HepG2 (cell line): ENCODE results near the gene SMAP1. TPM values are rescaled to one million over a fixed set of nuclear protein-coding genes. Genes with fewer than 3 reads are reported as not detected.
A peak's percentile ranks its signal among the peaks of the same experiment; 100 is the strongest.

Experiments used
- ATAC-seq: fragments of 200-7000 bp; cut with Tn5 transposase; 3 replicates; pipeline ENCODE4 v1.9.1; 2020; ENCODE audit warnings: mild to moderate bottlenecking, moderate library complexity
- BruUV-seq: library from RNA; stranded (reverse); fragments of 400-500 nt; replicated peaks from 2 replicates; lab custom pipeline; 2021; lab: Mats Ljungman, UMichigan
- CTCF ChIA-PET: fragments of 300-600 bp; formaldehyde crosslinking; extraction: SDS; loops from one replicate; lab custom pipeline; 2021; ENCODE audit warnings: low total read pairs, inconsistent platforms, low intra/inter-chr PET ratio; lab: Yijun Ruan, JAX
- POLR2A ChIA-PET: fragments of 350-600 bp; sonication (Branson Sonifier 250); formaldehyde crosslinking; loops from one replicate; lab custom pipeline; 2020; ENCODE audit warnings: antibody characterized with exemption, inconsistent platforms; lab: Yijun Ruan, JAX
- DNase-seq: peaks from one replicate; pipeline ENCODE4 v3.0.0-alpha.2; 2015; ENCODE audit warnings: low spot score
- FAIRE-seq: peaks from 3 replicates; lab custom pipeline; 2011; peaks lifted over from hg19 to GRCh38; lab: Jason Lieb, UNC
- H2AFZ ChIP-seq: one replicate; pipeline ENCODE4 v1.6.1; 2011; ENCODE audit warnings: low read length, inconsistent platforms
- H3K27ac ChIP-seq: fragments of 300-600 bp; 3 replicates; pipeline ENCODE4 v1.8.0; 2011; ENCODE audit warnings: mixed run types, mild to moderate bottlenecking, mixed read lengths, low read length, inconsistent platforms; ENCODE audit not compliant: insufficient read depth; ENCODE audit errors: extremely low read length
- H3K27me3 ChIP-seq, 2 experiments: fragments of 200-600 bp in 1 of 2; 2 replicates in 1 of 2; 3 replicates in 1 of 2; pipeline versions ENCODE4 v1.6.0 to v1.8.0; 2011; ENCODE audit warnings: low read length in 2 of 2, mild to moderate bottlenecking in 2 of 2, moderate library complexity in 2 of 2, inconsistent platforms in 1 of 2; ENCODE audit not compliant: insufficient read depth in 2 of 2, control insufficient read depth in 1 of 2
- H3K36me3 ChIP-seq, 2 experiments: fragments of 200-600 bp in 1 of 2; replicated peaks in 1 of 2; 2 replicates in 1 of 2; 3 replicates in 1 of 2; pipeline versions ENCODE4 v1.5.1 to v1.8.0; 2011; ENCODE audit warnings: low read length in 2 of 2, inconsistent platforms in 1 of 2; ENCODE audit not compliant: insufficient read depth in 2 of 2, control insufficient read depth in 1 of 2
- H3K4me1 ChIP-seq: 2 replicates; pipeline ENCODE4 v1.5.1; 2012; ENCODE audit warnings: low read length, inconsistent platforms; ENCODE audit not compliant: insufficient read depth
- H3K4me2 ChIP-seq: 2 replicates; pipeline ENCODE4 v1.6.0; 2011; ENCODE audit warnings: low read depth, low read length, inconsistent platforms
- H3K4me3 ChIP-seq, 3 experiments: fragments of 200-600 bp in 1 of 3; sonication (generic), shearing (Covaris generic) in 1 of 3; replicated peaks in 1 of 3; 2 replicates each; pipeline ENCODE4 v1.5.1; 2011 to 2016; ENCODE audit warnings: low read length in 3 of 3, inconsistent platforms in 2 of 3, low read depth in 2 of 3, mild to moderate bottlenecking in 2 of 3, control low read depth in 1 of 3, mixed read lengths in 1 of 3; ENCODE audit not compliant: insufficient read depth in 1 of 3
- H3K79me2 ChIP-seq: one replicate; pipeline ENCODE4 v1.6.1; 2011; ENCODE audit warnings: low read length, inconsistent platforms; ENCODE audit not compliant: insufficient read depth
- H3K9ac ChIP-seq: 2 replicates; pipeline ENCODE4 v1.6.0; 2011; ENCODE audit warnings: mild to moderate bottlenecking, low read depth, low read length, inconsistent platforms; ENCODE audit not compliant: insufficient read depth
- H3K9me3 ChIP-seq: 2 replicates; pipeline ENCODE4 v1.5.1; 2012; ENCODE audit warnings: mild to moderate bottlenecking, low read length
- H4K20me1 ChIP-seq: 2 replicates; pipeline ENCODE4 v1.6.0; 2011; ENCODE audit warnings: inconsistent platforms, mild to moderate bottlenecking, low read length, moderate library complexity; ENCODE audit not compliant: insufficient read depth
- ARID5B ChIP-seq: IDR thresholded peaks from 2 replicates; pipeline ENCODE4 v1.4.0; 2020; ENCODE audit warnings: mild to moderate bottlenecking, missing genetic modification reagents
- DR1 ChIP-seq: sonication (generic); formaldehyde crosslinking; IDR thresholded peaks from 2 replicates; pipeline ENCODE4 v1.8.0; 2021; ENCODE audit warnings: mild to moderate bottlenecking, missing genetic modification reagents, inconsistent platforms
- FOXJ3 ChIP-seq: sonication (generic); formaldehyde crosslinking; IDR thresholded peaks from 2 replicates; pipeline ENCODE4 v1.4.0; 2020; ENCODE audit warnings: missing genetic modification reagents, mild to moderate bottlenecking, borderline replicate concordance
- GATAD2A ChIP-seq: IDR thresholded peaks from 2 replicates; pipeline ENCODE4 v1.6.1; 2016
- HCFC1 ChIP-seq: fragments of 150-350 bp; IDR thresholded peaks from 2 replicates; pipeline ENCODE4 v1.6.1; 2014; ENCODE audit warnings: low read depth, low read length
- HOMEZ ChIP-seq: IDR thresholded peaks from 2 replicates; pipeline ENCODE4 v1.6.1; 2016; ENCODE audit warnings: low read depth
- HOXD1 ChIP-seq: sonication (generic); formaldehyde crosslinking; IDR thresholded peaks from 2 replicates; pipeline ENCODE4 v1.5.0; 2020; ENCODE audit warnings: missing genetic modification reagents
- KDM6A ChIP-seq: IDR thresholded peaks from 2 replicates; pipeline ENCODE4 v1.6.1; 2016; ENCODE audit warnings: low read depth
- NCOR1 ChIP-seq: fragments of 200-600 bp; sonication (generic); IDR thresholded peaks from 2 replicates; pipeline ENCODE4 v1.7.0; 2017; ENCODE audit warnings: antibody characterized with exemption, low read length, borderline replicate concordance
- NONO ChIP-seq, 2 experiments: fragments of 450-650 bp in 1 of 2; sonication (generic) in 1 of 2; formaldehyde crosslinking in 1 of 2; IDR thresholded peaks in 1 of 2; conservative IDR thresholded peaks in 1 of 2; 2 replicates each; pipeline versions ENCODE4 v1.6.1 to v1.8.0; 2017 to 2022; ENCODE audit warnings: mild to moderate bottlenecking in 1 of 2, missing genetic modification reagents in 1 of 2, moderate library complexity in 1 of 2
- NR2C2 ChIP-seq: sonication (generic); formaldehyde crosslinking; IDR thresholded peaks from 2 replicates; pipeline ENCODE4 v1.4.0; 2020; ENCODE audit warnings: missing genetic modification reagents, mild to moderate bottlenecking, moderate library complexity, borderline replicate concordance
- whole genome bisulfite sequencing: methylation state at CpG from one replicate; pipeline ENCODE4 v1.1.6; 2017; ENCODE audit warnings: low lambda C conversion rate; 5-methylcytosine and 5-hydroxymethylcytosine counted together
- in situ Hi-C: cut with HindIII; loops from 2 replicates; pipeline ENCODE4 v1.10.0; 2017; ENCODE audit warnings: low pct_unique_long_range_greater_than_20kb; ENCODE audit not compliant: extremely low pct_ligation_motif_present
- intact Hi-C: fragments of 100-400 bp; cut with micrococcal nuclease; formaldehyde crosslinking; loops from one replicate; pipeline ENCODE4 v1.10.0; 2022; ENCODE audit not compliant: unreplicated experiment
- polyA plus RNA-seq, 8 experiments: library from polyadenylated mRNA; depleted of rRNA in 3 of 8; stranded (reverse) in 7 of 8; unstranded in 1 of 8; fragments of >200 nt; fragmentation: Illumina TruSeq in 4 of 8; extraction: Trizol in 4 of 8; gene quantifications; 2 replicates each; pipeline versions ENCODE4 v1.2.1 to v1.2.3, GENCODE V29; 2011 to 2016; ENCODE audit warnings: low read depth in 4 of 8, missing spikeins in 1 of 8, mixed read lengths in 1 of 8; ENCODE audit not compliant: insufficient read depth in 1 of 8
- total RNA-seq, 5 experiments: library from RNA; depleted of rRNA; stranded (reverse); fragments of >200 nt; fragmentation: Illumina TruSeq; extraction: Trizol; gene quantifications; 2 replicates each; pipeline ENCODE4 v1.2.3, GENCODE V29; 2016; ENCODE audit warnings: low read depth in 1 of 5
- TF ChIP-seq, protein P1 (sequence below): sonication (generic); formaldehyde crosslinking; IDR thresholded peaks from 2 replicates; pipeline ENCODE4 v1.4.0; 2020; ENCODE audit warnings: missing genetic modification reagents, borderline replicate concordance
- TF ChIP-seq, protein P2 (sequence below): IDR thresholded peaks from 2 replicates; pipeline ENCODE4 v1.6.1; 2016; ENCODE audit warnings: mild to moderate bottlenecking

SMAP1 gene
- total and polyA plus RNA-seq, 2 of the 13 experiments (the other 11 are each of a cell fraction or from before 2014, with no cell fraction given): 13.4 to 17.8 TPM

- in situ Hi-C loops: no loop called here
- Histone ChIP-seq H3K36me3 (no peaks in the 10 kb centered on the region), H3K27ac (peak overlapping the region; percentile 69), H3K4me2 (peak overlapping the region; percentile 48), H3K4me3 (no peak overlapping the region), H3K4me1 (peaks cover 52% of the 10 kb centered on the region), H3K9me3 (no peaks in the 10 kb centered on the region), H3K79me2 (no peaks in the 10 kb centered on the region), H3K27me3 (no peaks in the 10 kb centered on the region), H3K9ac (no peak overlapping the region; the same call in 1 of the 2 replicates), H4K20me1 (no peaks in the 10 kb centered on the region), H2AFZ (no peak overlapping the region)
- ATAC-seq: peak; percentile 94
- peak; percentile 79 for DNase-seq
- FAIRE-seq: no peak
- POLR2A ChIA-PET: no interaction called here
- CTCF ChIA-PET: no interaction called here
- no TSS peak for BruUV-seq
- intact Hi-C loops: no loop called here
- WGBS: 51% methylated on average over 1 of the region's 1 CpG
- TF ChIP-seq ARID5B (CRISPR knock-in tag): peak; percentile 82; the same call in 1 of the 2 replicates
- TF ChIP-seq, protein P1, sequence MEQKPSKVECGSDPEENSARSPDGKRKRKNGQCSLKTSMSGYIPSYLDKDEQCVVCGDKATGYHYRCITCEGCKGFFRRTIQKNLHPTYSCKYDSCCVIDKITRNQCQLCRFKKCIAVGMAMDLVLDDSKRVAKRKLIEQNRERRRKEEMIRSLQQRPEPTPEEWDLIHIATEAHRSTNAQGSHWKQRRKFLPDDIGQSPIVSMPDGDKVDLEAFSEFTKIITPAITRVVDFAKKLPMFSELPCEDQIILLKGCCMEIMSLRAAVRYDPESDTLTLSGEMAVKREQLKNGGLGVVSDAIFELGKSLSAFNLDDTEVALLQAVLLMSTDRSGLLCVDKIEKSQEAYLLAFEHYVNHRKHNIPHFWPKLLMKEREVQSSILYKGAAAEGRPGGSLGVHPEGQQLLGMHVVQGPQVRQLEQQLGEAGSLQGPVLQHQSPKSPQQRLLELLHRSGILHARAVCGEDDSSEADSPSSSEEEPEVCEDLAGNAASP (CRISPR knock-in tag): no peak
- peak; percentile 80 for TF ChIP-seq KDM6A (CRISPR knock-in tag)
- TF ChIP-seq HCFC1: no peak
- no peak for TF ChIP-seq HOXD1
- TF ChIP-seq HOMEZ (CRISPR knock-in tag): peak; percentile 50; the same call in 1 of the 2 replicates
- TF ChIP-seq NR2C2 (CRISPR knock-in tag): 0 out of 2 replicates have a peak, but pooled peaks have one; percentile 41
- TF ChIP-seq, protein P2, sequence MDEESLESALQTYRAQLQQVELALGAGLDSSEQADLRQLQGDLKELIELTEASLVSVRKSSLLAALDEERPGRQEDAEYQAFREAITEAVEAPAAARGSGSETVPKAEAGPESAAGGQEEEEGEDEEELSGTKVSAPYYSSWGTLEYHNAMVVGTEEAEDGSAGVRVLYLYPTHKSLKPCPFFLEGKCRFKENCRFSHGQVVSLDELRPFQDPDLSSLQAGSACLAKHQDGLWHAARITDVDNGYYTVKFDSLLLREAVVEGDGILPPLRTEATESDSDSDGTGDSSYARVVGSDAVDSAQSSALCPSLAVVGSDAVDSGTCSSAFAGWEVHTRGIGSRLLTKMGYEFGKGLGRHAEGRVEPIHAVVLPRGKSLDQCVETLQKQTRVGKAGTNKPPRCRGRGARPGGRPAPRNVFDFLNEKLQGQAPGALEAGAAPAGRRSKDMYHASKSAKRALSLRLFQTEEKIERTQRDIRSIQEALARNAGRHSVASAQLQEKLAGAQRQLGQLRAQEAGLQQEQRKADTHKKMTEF (CRISPR knock-in tag): peak; percentile 61
- TF ChIP-seq FOXJ3 (CRISPR knock-in tag): peak; percentile 78; the same call in 1 of the 2 replicates
- peak; percentile 55 for TF ChIP-seq GATAD2A (CRISPR knock-in tag)
- no peak for TF ChIP-seq DR1 (CRISPR knock-in tag)
- TF ChIP-seq NCOR1: peak; percentile 73
- no peak for TF ChIP-seq NONO (IDR thresholded peaks at IDR 0.05)
- TF ChIP-seq NONO (CRISPR knock-in tag; conservative IDR thresholded peaks at IDR 0.05): no peak
These were observed 181.8 kb downstream of the SMAP1 start for GRCh38 chr6:70849348-70850069.
